Lung (tissue), 13 donors: ENCODE measurements around the gene WNT8A. TPM values are rescaled to one million over a fixed set of nuclear protein-coding genes. Genes with fewer than 3 reads are reported as not detected.

ENCODE experiments used
- ATAC-seq: fragments of 200-7000 bp; cut with Tn5 transposase; one replicate; pipeline ENCODE4 v1.9.1; 2020; ENCODE audit warnings: moderate number of reproducible peaks; ENCODE audit not compliant: insufficient read depth, low FRiP score
- DNase-seq, 3 donors: peaks; one replicate each; pipeline ENCODE4 v3.0.0-alpha.2; 2013 to 2017
- H3K27ac ChIP-seq, 2 donors: one replicate each; pipeline ENCODE4 v1.5.1; 2013; ENCODE audit warnings: mild to moderate bottlenecking in 2 of 2, moderate library complexity in 2 of 2, control low read depth in 1 of 2, inconsistent platforms in 1 of 2, low read depth in 1 of 2, low read length in 1 of 2
- H3K27me3 ChIP-seq, 3 donors: one replicate each; pipeline ENCODE4 v1.5.1; 2013; ENCODE audit warnings: low read length in 2 of 3; ENCODE audit not compliant: control insufficient read depth in 3 of 3, insufficient read depth in 3 of 3
- H3K36me3 ChIP-seq, 4 donors: one replicate each; pipeline ENCODE4 v1.5.1; 2013; ENCODE audit warnings: low read length in 4 of 4, mild to moderate bottlenecking in 1 of 4, moderate library complexity in 1 of 4; ENCODE audit not compliant: control insufficient read depth in 4 of 4, insufficient read depth in 4 of 4
- H3K4me1 ChIP-seq, 5 donors: one replicate each; pipeline ENCODE4 v1.5.1; 2013; ENCODE audit warnings: low read length in 5 of 5, mild to moderate bottlenecking in 2 of 5, moderate library complexity in 1 of 5; ENCODE audit not compliant: control insufficient read depth in 5 of 5, insufficient read depth in 5 of 5
- H3K4me3 ChIP-seq: one replicate; pipeline ENCODE4 v1.5.1; 2013; ENCODE audit warnings: mild to moderate bottlenecking, control low read depth, moderate library complexity
- H3K9ac ChIP-seq, 2 donors: one replicate each; pipeline ENCODE4 v1.5.1; 2013; ENCODE audit warnings: low read length in 2 of 2, control low read depth in 1 of 2; ENCODE audit not compliant: insufficient read depth in 1 of 2
- H3K9me3 ChIP-seq, 4 donors: one replicate each; pipeline ENCODE4 v1.5.1; 2013; ENCODE audit warnings: low read length in 3 of 4, mild to moderate bottlenecking in 1 of 4, moderate library complexity in 1 of 4; ENCODE audit not compliant: control insufficient read depth in 4 of 4, insufficient read depth in 3 of 4
- CTCF ChIP-seq: IDR thresholded peaks from 2 replicates; pipeline ENCODE4 v1.5.1; 2012; ENCODE audit warnings: mild to moderate bottlenecking; ENCODE audit errors: control extremely low read depth, extremely low read depth
- WGBS, 2 donors: extraction: QIAGEN DNeasy Blood & Tissue Kit; methylation state at CpG; one replicate each; pipeline ENCODE4 v1.1.7; 2013; 5-methylcytosine and 5-hydroxymethylcytosine counted together
- polyA plus RNA-seq, 2 donors: library from polyadenylated mRNA; stranded (reverse); fragments of 200-250 nt; gene quantifications; one replicate each; pipeline ENCODE4 v1.2.1, GENCODE V29; 2013
- small RNA-seq: library from RNA; depleted of rRNA; stranded (forward); fragments of <200 nt; gene quantifications from one replicate; pipeline ENCODE3, GENCODE V24; 2014; ENCODE audit warnings: low replicate concordance
- total RNA-seq, 2 donors: library from RNA; depleted of rRNA in 1 of 2; stranded (reverse); fragments of >200 nt in 1 of 2; gene quantifications; one replicate each; pipeline ENCODE4 v1.2.1, GENCODE V29; 2014 to 2021
- donor health status: control.
- donor health status: control.
- donor health status: Bipolar disorder and iron deficiency.
- donor health status: healthy.
- donor health status: DM: yes; HTN: yes; CAD: no.

Gene WNT8A
- total and polyA plus RNA-seq, 4 donors, result not detected

- H3K4me1 ChIP-seq, result peaks cover 0 to 3% (median 0%) of the 10 kb centered on the region in 5 donors
- H3K36me3 ChIP-seq, result no peaks in the 10 kb centered on the region
- H3K4me3 ChIP-seq, result no peak overlapping the region
- H3K27me3 ChIP-seq, result no peaks in the 10 kb centered on the region
- H3K9me3 ChIP-seq, result no peaks in the 10 kb centered on the region
- 64 to 75% methylated on average over 4 of the region's 4 CpGs for WGBS, 2 donors
- H3K27ac ChIP-seq, result no peak overlapping the region
- TF ChIP-seq CTCF, result no peak
- no peak overlapping the region for H3K9ac ChIP-seq
- DNase-seq, result no peak
- ATAC-seq, result no peak
Observed at GRCh38 chr5:138140268-138140667, 56.4 kb downstream of the WNT8A start.

Small RNA genes lying within 50 kb of the gene (small RNA-seq; reads per million reads assigned to genes)
- gene RNU6-1148P (not detected), gene RNU6-460P (not detected), gene RNU6-888P (not detected)

Other genes starting within 250 kb of the WNT8A start
- under 1 TPM; 0.48 to 0.61 TPM for gene MYOT, start 216.2 kb upstream of the WNT8A start, total RNA-seq
- under 1 TPM in 1 of 2 donors, not detected in 1; 0.44 TPM for gene MYOT, start 216.2 kb upstream of the WNT8A start, polyA plus RNA-seq
- gene PKD2L2, start 194.6 kb upstream of the WNT8A start, total RNA-seq, result not detected
- gene PKD2L2, start 194.6 kb upstream of the WNT8A start, polyA plus RNA-seq, result under 1 TPM in 1 of 2 donors, not detected in 1; 0.05 TPM
- gene FAM13B, start 51.0 kb upstream of the WNT8A start, total RNA-seq, result 10 to 100 TPM; 38.0 to 63.6 TPM
- 1 to 10 TPM; 7.6 to 8.8 TPM for gene FAM13B, start 51.0 kb upstream of the WNT8A start, polyA plus RNA-seq
- gene NME5, start 55.4 kb downstream of the WNT8A start, total RNA-seq, result 10 to 100 TPM; 13.5 to 15.8 TPM
- 10 to 100 TPM in 1 of 2 donors, 1 to 10 TPM in 1; 9.6 to 12.2 TPM for gene NME5, start 55.4 kb downstream of the WNT8A start, polyA plus RNA-seq
- 10 to 100 TPM; 38.4 to 80.1 TPM for gene BRD8, start 94.6 kb downstream of the WNT8A start, total RNA-seq
- 10 to 100 TPM; 23.3 to 28.6 TPM for gene BRD8, start 94.6 kb downstream of the WNT8A start, polyA plus RNA-seq
- gene KIF20A, start 95.1 kb downstream of the WNT8A start, total RNA-seq, result 1 to 10 TPM; 1.1 to 8.0 TPM
- gene KIF20A, start 95.1 kb downstream of the WNT8A start, polyA plus RNA-seq, result 1 to 10 TPM; 1.4 to 2.0 TPM
- gene CDC23, start 129.3 kb downstream of the WNT8A start, total RNA-seq, result 10 to 100 TPM; 19.8 to 41.8 TPM
- gene CDC23, start 129.3 kb downstream of the WNT8A start, polyA plus RNA-seq, result 10 to 100 TPM in 1 of 2 donors, 1 to 10 TPM in 1; 9.9 to 14.3 TPM
- under 1 TPM in 1 of 2 donors, not detected in 1; 0.57 TPM for gene GFRA3, start 190.6 kb downstream of the WNT8A start, total RNA-seq
- gene GFRA3, start 190.6 kb downstream of the WNT8A start, polyA plus RNA-seq, result under 1 TPM; 0.11 to 0.18 TPM
- gene CDC25C, start 247.8 kb downstream of the WNT8A start, total RNA-seq, result 1 to 10 TPM in 1 of 2 donors, under 1 TPM in 1; 0.25 to 3.0 TPM
- under 1 TPM; 0.26 to 0.55 TPM for gene CDC25C, start 247.8 kb downstream of the WNT8A start, polyA plus RNA-seq